K562 (cell line): Measurements from ENCODE around the gene FOXD2. TPM values are rescaled to one million over a fixed set of nuclear protein-coding genes. Genes with fewer than 3 reads are reported as not detected.

Source experiments
- ATAC-seq: fragments of 200-7000 bp; cut with Tn5 transposase; 3 replicates; pipeline ENCODE4 v1.9.1; 2020; ENCODE audit warnings: moderate library complexity
- BruUV-seq: library from RNA; stranded (reverse); fragments of 400-500 nt; replicated peaks from 2 replicates; lab custom pipeline; 2021; lab: Mats Ljungman, UMichigan
- CTCF ChIA-PET: fragments of 300-600 bp; formaldehyde crosslinking; extraction: SDS; loops from one replicate; lab custom pipeline; 2021; ENCODE audit warnings: low intra/inter-chr PET ratio; lab: Yijun Ruan, JAX
- POLR2A ChIA-PET: fragments of 300-600, 350-650 bp; sonication (Branson Sonifier 250); formaldehyde crosslinking; extraction: SDS; loops from one replicate; lab custom pipeline; 2021; ENCODE audit warnings: antibody characterized with exemption, inconsistent platforms; lab: Yijun Ruan, JAX
- DNase-seq, 4 experiments: peaks; one replicate each; pipeline versions ENCODE4 v3.0.0 to v3.0.0-alpha.2; 2011 to 2018; ENCODE audit warnings: low spot score in 3 of 4, mixed read lengths in 3 of 4; ENCODE audit errors: extremely low read depth in 1 of 4
- FAIRE-seq: peaks from 2 replicates; lab custom pipeline; 2011; peaks lifted over from hg19 to GRCh38; lab: Jason Lieb, UNC
- H2AFZ ChIP-seq: 2 replicates; pipeline ENCODE4 v1.6.0; 2011; ENCODE audit warnings: low read depth, low read length, control low read depth, inconsistent platforms
- H3K27ac ChIP-seq: fragments of 200-600 bp; 3 replicates; pipeline ENCODE4 v1.8.0; 2011; ENCODE audit warnings: low read depth, mild to moderate bottlenecking, control low read depth, inconsistent platforms, low read length, moderate library complexity, mixed read lengths; ENCODE audit errors: extremely low read depth
- H3K27me3 ChIP-seq, 2 experiments: fragments of 300-600 bp in 1 of 2; 2 replicates in 1 of 2; 3 replicates in 1 of 2; pipeline versions ENCODE4 v1.6.0 to v1.8.0; 2011; ENCODE audit warnings: inconsistent platforms in 2 of 2, low read length in 2 of 2, mild to moderate bottlenecking in 1 of 2, mixed read lengths in 1 of 2, moderate library complexity in 1 of 2; ENCODE audit not compliant: control insufficient read depth in 2 of 2, insufficient read depth in 2 of 2
- H3K36me3 ChIP-seq: fragments of 300-600 bp; 3 replicates; pipeline ENCODE4 v1.8.0; 2011; ENCODE audit warnings: mild to moderate bottlenecking, low read length, inconsistent platforms; ENCODE audit not compliant: control insufficient read depth, insufficient read depth
- H3K4me1 ChIP-seq, 2 experiments: fragments of 200-600 bp in 1 of 2; replicated peaks in 1 of 2; 2 replicates in 1 of 2; 3 replicates in 1 of 2; pipeline versions ENCODE4 v1.5.1 to v1.8.0; 2011; ENCODE audit warnings: inconsistent platforms in 2 of 2, low read length in 2 of 2, mild to moderate bottlenecking in 1 of 2, mixed read lengths in 1 of 2, moderate library complexity in 1 of 2; ENCODE audit not compliant: control insufficient read depth in 2 of 2, insufficient read depth in 2 of 2
- H3K4me2 ChIP-seq: 2 replicates; pipeline ENCODE4 v1.6.1; 2011; ENCODE audit warnings: low read length, control low read depth, inconsistent platforms, mixed read lengths; ENCODE audit not compliant: insufficient read depth
- H3K4me3 ChIP-seq: fragments of 200-600 bp; sonication (generic), shearing (Covaris generic); 2 replicates; pipeline ENCODE4 v1.5.1; 2016; ENCODE audit warnings: control low read depth, inconsistent platforms
- H3K79me2 ChIP-seq: fragments of 200-600 bp; 3 replicates; pipeline ENCODE4 v1.8.0; 2011; ENCODE audit warnings: low read length, inconsistent platforms; ENCODE audit not compliant: control insufficient read depth, insufficient read depth
- H3K9ac ChIP-seq, 2 experiments: 2 replicates each; pipeline versions ENCODE4 v1.6.0 to v1.6.1; 2011; ENCODE audit warnings: low read depth in 2 of 2, low read length in 2 of 2, control low read depth in 1 of 2, inconsistent platforms in 1 of 2, mild to moderate bottlenecking in 1 of 2, mixed read lengths in 1 of 2; ENCODE audit not compliant: insufficient read depth in 1 of 2
- H3K9me1 ChIP-seq: one replicate; pipeline ENCODE4 v1.6.0; 2011; ENCODE audit warnings: inconsistent platforms, mild to moderate bottlenecking, low read length, moderate library complexity; ENCODE audit not compliant: control insufficient read depth, insufficient read depth
- H3K9me3 ChIP-seq: replicated peaks from 2 replicates; pipeline ENCODE4 v1.5.1; 2011; ENCODE audit warnings: low read depth, low read length, inconsistent platforms; ENCODE audit not compliant: control insufficient read depth, insufficient read depth
- H4K20me1 ChIP-seq: replicated peaks from 2 replicates; pipeline ENCODE4 v1.6.1; 2011; ENCODE audit warnings: low read length, inconsistent platforms, mixed read lengths; ENCODE audit not compliant: control insufficient read depth, insufficient read depth
- CLOCK ChIP-seq: fragments of 250-450 bp; sonication (Bioruptor Pico); IDR thresholded peaks from 2 replicates; pipeline ENCODE4 v1.4.0; 2020; ENCODE audit warnings: mild to moderate bottlenecking, moderate library complexity, borderline replicate concordance
- PTBP1 ChIP-seq: fragments of 200-400 bp; formaldehyde crosslinking; IDR thresholded peaks from 2 replicates; pipeline ENCODE4 v1.6.1; 2017; ENCODE audit warnings: low read depth, low read length
- TRIM24 ChIP-seq, 2 experiments: fragments of 450-650 bp; IDR thresholded peaks; 2 replicates each; pipeline ENCODE4 v1.6.1; 2016
- ZNF740 ChIP-seq, 3 experiments: fragments of 200-800 bp in 1 of 3; sonication (Bioruptor generic) in 1 of 3; sonication (generic) in 1 of 3; formaldehyde crosslinking in 1 of 3; IDR thresholded peaks; 2 replicates each; pipeline versions ENCODE4 v1.6.1 to v1.8.0; 2016 to 2022; ENCODE audit warnings: mild to moderate bottlenecking in 2 of 3, missing compliant biosample characterization in 2 of 3, missing genetic modification characterization in 2 of 3, missing genetic modification reagents in 1 of 3
- WGBS: fragments of 100-300 bp; shearing (Covaris generic); methylation state at CpG from one replicate; pipeline ENCODE4 v1.1.6; 2016; ENCODE audit warnings: low coverage, mixed read lengths; ENCODE audit not compliant: insufficient coverage; ENCODE audit errors: missing lambda C conversion rate; 5-methylcytosine and 5-hydroxymethylcytosine counted together
- in situ Hi-C: fragments of 300-500 bp; cut with MboI; formaldehyde crosslinking; loops from 4 replicates; pipeline ENCODE4 v1.15.0; 2018; ENCODE audit warnings: inconsistent platforms, mixed read lengths
- intact Hi-C: fragments of 100-400 bp; cut with micrococcal nuclease; formaldehyde crosslinking; loops from 2 replicates; pipeline ENCODE4 v1.14.2; 2022
- polyA plus RNA-seq, 8 experiments: library from polyadenylated mRNA; depleted of rRNA in 4 of 8; stranded (reverse) in 5 of 8; unstranded in 3 of 8; fragments of >200 nt; fragmentation: Nextera tagmentation in 2 of 8; fragmentation: Illumina TruSeq in 1 of 8; extraction: Ambion mirVana in 2 of 8; extraction: Trizol in 1 of 8; gene quantifications; 2 replicates each; pipeline versions ENCODE4 v1.2.1 to v1.2.3, GENCODE V29; 2011 to 2014; ENCODE audit warnings: inconsistent platforms in 1 of 8, missing spikeins in 1 of 8
- total RNA-seq, 7 experiments: library from RNA; depleted of rRNA in 6 of 7; stranded (reverse); fragments of >200 nt in 6 of 7; fragmentation: Illumina TruSeq in 2 of 7; extraction: Trizol in 2 of 7; gene quantifications; 2 replicates each; pipeline versions ENCODE4 v1.2.1 to v1.2.3, GENCODE V29; 2011 to 2021; ENCODE audit warnings: low replicate concordance in 1 of 7

Gene FOXD2
- total and polyA plus RNA-seq, 9 of the 15 experiments (the other 6 are each of a cell fraction or from before 2014, with no cell fraction given): 0.06 to 1.2 (median 0.22) TPM

- Histone ChIP-seq H3K4me2 (no peak overlapping the region), H3K9ac (no peak overlapping the region), H3K79me2 (no peaks in the 10 kb centered on the region), H3K9me3 (no peaks in the 10 kb centered on the region), H3K4me3 (no peak overlapping the region), H4K20me1 (peaks cover 6% of the 10 kb centered on the region), H3K9me1 (no peaks in the 10 kb centered on the region), H3K4me1 (no peaks in the 10 kb centered on the region; a peak in 1 of 5 replicates), H3K27ac (no peak overlapping the region), H3K27me3 (peaks cover 12 to 13% of the 10 kb centered on the region in 2 experiments; a peak in 4 of 5 replicates), H2AFZ (no peak overlapping the region), H3K36me3 (no peaks in the 10 kb centered on the region)
- DNase-seq (no peak), ATAC-seq (no peak), FAIRE-seq (no peak)
- POLR2A ChIA-PET: interaction anchor here (0.6 to 1.8 kb wide), 4 partner anchors 8 to 192 kb away, joined by 3 to 6 read pairs (median 4); partner anchors contain the start of gene STIL
- CTCF ChIA-PET: no interaction called here
- in situ Hi-C loops (no loop called here), intact Hi-C loops (loop anchor here (2.0 to 5.0 kb wide), 2 partner anchors 47 to 212 kb away; no protein-coding TSS in a partner anchor)
- WGBS: 0% methylated on average over 2 of the region's 2 CpGs
- BruUV-seq: no TSS peak
- TF ChIP-seq CLOCK (no peak), TRIM24 (IDR thresholded peaks at IDR 0.05) (no peak), PTBP1 (no peak), ZNF740 (CRISPR knock-in tag; IDR thresholded peaks at IDR 0.05) (peak; percentile 70), ZNF740 (tag; IDR thresholded peaks at IDR 0.05) (no peak)
Measured at GRCh38 chr1:47389731-47390130, 48.1 kb upstream of the FOXD2 start.
